Nephron progenitor cell (in vitro differentiated cells): ENCODE results near the gene ANP32E.

Experiments used
- DNase-seq: peaks from one replicate; pipeline ENCODE4 v3.0.0; 2021
- H3K27ac Mint-ChIP-seq: 2 replicates; pipeline ENCODE4 v1.8.0; 2021; ENCODE audit warnings: mild to moderate bottlenecking, moderate library complexity, mixed read lengths
- H3K27me3 Mint-ChIP-seq: 2 replicates; pipeline ENCODE4 v1.8.0; 2021; ENCODE audit warnings: mild to moderate bottlenecking, low read depth, mixed read lengths; ENCODE audit not compliant: poor library complexity
- H3K36me3 Mint-ChIP-seq: 2 replicates; pipeline ENCODE4 v1.8.0; 2021; ENCODE audit warnings: low read depth, mixed read lengths
- H3K4me1 Mint-ChIP-seq: 2 replicates; pipeline ENCODE4 v1.8.0; 2021; ENCODE audit warnings: mixed read lengths
- H3K4me3 Mint-ChIP-seq: 2 replicates; pipeline ENCODE4 v1.8.0; 2021; ENCODE audit warnings: mild to moderate bottlenecking, moderate library complexity, mixed read lengths
- H3K9me3 Mint-ChIP-seq: 2 replicates; pipeline ENCODE4 v1.8.0; 2021; ENCODE audit warnings: mild to moderate bottlenecking, moderate library complexity, mixed read lengths
- CTCF ChIP-seq: fragments of 200-600 bp; sonication (generic); IDR thresholded peaks from 2 replicates; pipeline ENCODE4 v1.5.0; 2021; ENCODE audit warnings: antibody characterized with exemption

Gene ANP32E

GRCh38 chr1:150173141-150173585 lies 62.7 kb downstream of the ANP32E start:
- DNase-seq = peak; percentile 51
- Mint-ChIP-seq H3K4me3 (no peak overlapping the region), H3K36me3 (no peaks in the 10 kb centered on the region), H3K27me3 (peaks cover 10% of the 10 kb centered on the region), H3K4me1 (peaks cover 19% of the 10 kb centered on the region), H3K27ac (peak overlapping the region; percentile 91), H3K9me3 (no peaks in the 10 kb centered on the region)
- no peak for TF ChIP-seq CTCF

- Mint-ChIP-seq H3K9me3 (no peaks in the 10 kb centered on the region), H3K27me3 (peaks cover 6% of the 10 kb centered on the region), H3K4me1 (peaks cover 21% of the 10 kb centered on the region), H3K4me3 (no peak overlapping the region), H3K36me3 (no peaks in the 10 kb centered on the region), H3K27ac (no peak overlapping the region)
- no peak for DNase-seq
- TF ChIP-seq CTCF = no peak
These were observed 64.1 kb downstream of the ANP32E start for GRCh38 chr1:150171801-150172200.

GRCh38 chr1:150168960-150169601 lies 66.8 kb downstream of the ANP32E start:
- peak; percentile 76 for TF ChIP-seq CTCF
- no peaks in the 10 kb centered on the region for H3K36me3 Mint-ChIP-seq
- peaks cover 45% of the 10 kb centered on the region for H3K4me1 Mint-ChIP-seq
- H3K27ac Mint-ChIP-seq = no peak overlapping the region
- H3K4me3 Mint-ChIP-seq = no peak overlapping the region
- H3K27me3 Mint-ChIP-seq = peaks cover 3% of the 10 kb centered on the region
- H3K9me3 Mint-ChIP-seq = no peaks in the 10 kb centered on the region
- DNase-seq = peak; percentile 79
